GM12891 (cell line): ENCODE measurements around the gene ALKBH6.

Experiments used
- PAX5 ChIP-seq: IDR thresholded peaks from 2 replicates; pipeline ENCODE4 v1.6.1; 2011; ENCODE audit warnings: low read length, moderate library complexity, mild to moderate bottlenecking; ENCODE audit not compliant: insufficient read depth, severe bottlenecking
- POLR2A ChIP-seq: IDR thresholded peaks from 2 replicates; pipeline ENCODE4 v1.6.1; 2011; ENCODE audit warnings: low read depth, low read length, control low read depth
- POLR2AphosphoS5 ChIP-seq: IDR thresholded peaks from 2 replicates; pipeline ENCODE4 v1.6.1; 2011; ENCODE audit warnings: low read depth, low read length, control low read depth
- TAF1 ChIP-seq: IDR thresholded peaks from 2 replicates; pipeline ENCODE4 v1.6.1; 2011; ENCODE audit warnings: low read depth, low read length, control low read depth

GRCh38 chr19:35992907-35993765 lies 20.9 kb downstream of the ALKBH6 start:
- TF ChIP-seq TAF1 = no peak
- TF ChIP-seq POLR2AphosphoS5 = no peak
- no peak for TF ChIP-seq POLR2A
- TF ChIP-seq PAX5 = no peak
